ENCODE results near the gene RYR2.

Gene RYR2

DNA sequence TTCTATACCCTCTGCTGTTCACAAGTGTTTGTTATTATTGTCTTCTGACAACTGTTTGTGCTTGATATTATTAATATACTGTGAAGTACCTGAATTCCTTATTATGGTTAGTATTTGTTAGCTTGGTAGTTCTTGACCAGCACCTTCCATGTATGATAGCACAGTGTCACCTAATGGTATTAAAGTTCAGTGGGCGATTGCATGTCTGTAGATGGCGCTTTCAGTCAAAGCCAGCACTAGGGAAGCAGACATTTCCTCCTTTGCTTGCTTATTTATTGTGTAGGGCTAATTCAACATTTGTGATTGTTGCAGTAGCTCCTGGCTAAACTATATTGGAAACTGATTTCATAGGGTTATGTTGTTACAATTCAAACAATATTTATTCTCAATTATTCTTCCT lies 630.8 kb downstream of the RYR2 start:
- no peak overlapping the region for H3K4me3 ChIP-seq (ENCODE audit: low read depth, low read length)
- TF ChIP-seq CTCF (IDR thresholded peaks at IDR 0.05; ENCODE audit: low read depth, low read length): no peak

DNA sequence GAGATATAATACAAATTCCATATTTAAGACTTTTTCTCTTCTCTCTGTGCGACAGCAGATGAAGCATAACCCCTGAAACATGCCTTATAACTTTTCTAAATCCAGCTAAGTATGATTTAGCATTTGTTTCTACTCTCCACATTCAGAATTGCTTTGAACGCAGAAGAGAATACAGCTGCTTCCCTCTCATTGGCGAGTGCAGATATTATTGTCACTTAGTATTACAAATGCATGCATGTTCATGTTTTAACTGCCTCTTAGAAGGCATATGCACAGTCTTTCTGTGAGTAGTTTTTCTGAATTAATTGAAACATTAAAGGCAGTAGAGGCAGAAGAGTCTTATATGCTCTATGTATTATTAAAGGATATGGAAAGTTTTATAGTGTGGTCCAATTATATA lies 631.6 kb downstream of the RYR2 start:
- no peak for TF ChIP-seq CTCF (IDR thresholded peaks at IDR 0.05; ENCODE audit: low read depth, low read length)

DNA sequence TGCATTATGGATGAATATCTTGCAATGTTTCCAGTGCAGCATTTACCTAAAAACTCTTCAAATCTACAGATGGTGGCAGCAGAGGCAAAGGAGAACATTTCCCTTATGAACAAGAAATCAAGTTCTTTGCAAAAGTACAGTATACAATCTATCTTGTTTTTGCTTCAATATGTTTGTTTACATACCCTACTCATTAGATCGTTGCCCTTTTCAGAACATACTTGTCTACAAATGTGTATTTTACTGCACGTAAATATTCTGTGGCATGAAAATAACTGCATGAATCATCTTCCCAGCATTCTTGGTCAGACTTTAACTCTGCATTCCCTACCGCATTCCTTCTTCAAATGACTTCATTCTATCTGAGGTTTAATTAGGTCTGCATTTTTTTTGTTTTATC lies 636.0 kb downstream of the RYR2 start:
- no peak for TF ChIP-seq CTCF (IDR thresholded peaks at IDR 0.05; ENCODE audit: low read depth, low read length)
- no peak overlapping the region for H3K4me3 ChIP-seq (ENCODE audit: low read depth, low read length)

More for the DNA sequence above, 631.6 kb downstream of the RYR2 start:
- H3K4me3 ChIP-seq (ENCODE audit: low read depth, low read length): no peak overlapping the region

GRCh38 chr1:237679687-237680086 lies 637.7 kb downstream of the RYR2 start:
- H3K4me3 ChIP-seq (ENCODE audit: low read depth, low read length): no peak overlapping the region
- no peak for TF ChIP-seq CTCF (IDR thresholded peaks at IDR 0.05; ENCODE audit: low read depth, low read length)

GRCh38 chr1:237681210-237681609 lies 639.2 kb downstream of the RYR2 start:
- no peak overlapping the region for H3K4me3 ChIP-seq (ENCODE audit: low read depth, low read length)
- no peak for TF ChIP-seq CTCF (IDR thresholded peaks at IDR 0.05; ENCODE audit: low read depth, low read length)

- no peak overlapping the region for H3K4me3 ChIP-seq (ENCODE audit: low read depth, low read length)
- TF ChIP-seq CTCF (IDR thresholded peaks at IDR 0.05; ENCODE audit: low read depth, low read length): no peak
Observed at GRCh38 chr1:237684236-237684635, 642.3 kb downstream of the RYR2 start.

DNA sequence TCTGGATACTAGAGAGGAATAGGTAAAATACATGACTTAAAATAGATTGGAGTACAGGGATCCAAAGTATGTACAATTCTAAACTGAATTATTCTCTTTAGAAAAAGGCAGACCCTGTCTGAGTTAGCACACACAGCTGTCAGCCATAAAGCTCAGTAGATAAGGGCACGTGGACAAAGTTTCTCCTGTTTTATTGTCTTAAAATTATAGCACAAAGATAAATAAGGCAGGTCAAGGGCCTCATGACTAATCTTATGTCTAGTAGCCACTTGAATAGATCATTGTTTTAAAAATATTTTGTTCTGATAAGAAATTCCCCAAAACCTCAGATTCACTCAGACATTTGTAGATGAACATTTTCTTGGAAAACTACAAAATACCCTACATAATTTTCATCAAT lies 643.6 kb downstream of the RYR2 start:
- no peak overlapping the region for H3K4me3 ChIP-seq (ENCODE audit: low read depth, low read length)
- TF ChIP-seq CTCF (IDR thresholded peaks at IDR 0.05; ENCODE audit: low read depth, low read length): no peak
